Measurements from ENCODE around the gene CELF4.
A peak's percentile ranks its signal among the peaks of the same experiment; 100 is the strongest.

Gene CELF4

DNA sequence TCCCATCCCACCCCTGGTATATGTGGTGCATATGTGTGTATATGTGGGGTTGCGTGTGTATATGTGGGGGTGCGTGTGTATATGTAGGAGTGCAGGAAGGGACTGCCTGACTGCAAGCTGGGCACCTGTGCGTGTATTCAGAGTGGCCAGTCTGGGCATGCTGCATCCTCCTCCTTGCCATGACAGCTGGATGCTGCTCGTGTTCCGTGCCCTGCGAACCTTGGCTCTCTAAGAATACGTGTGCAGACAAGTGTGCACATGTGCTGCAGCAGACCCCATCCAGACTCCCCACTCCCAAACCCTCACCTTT, 222.1 kb downstream of the CELF4 start:
- DNase-seq (ENCODE audit: low spot score): no peak

GRCh38 chr18:37341473-37342086, 224.0 kb downstream of the CELF4 start:
- DNase-seq (ENCODE audit: low spot score): no peak

- no peak for DNase-seq (ENCODE audit: low spot score)
These were observed 224.6 kb downstream of the CELF4 start for GRCh38 chr18:37341016-37341415.

DNA sequence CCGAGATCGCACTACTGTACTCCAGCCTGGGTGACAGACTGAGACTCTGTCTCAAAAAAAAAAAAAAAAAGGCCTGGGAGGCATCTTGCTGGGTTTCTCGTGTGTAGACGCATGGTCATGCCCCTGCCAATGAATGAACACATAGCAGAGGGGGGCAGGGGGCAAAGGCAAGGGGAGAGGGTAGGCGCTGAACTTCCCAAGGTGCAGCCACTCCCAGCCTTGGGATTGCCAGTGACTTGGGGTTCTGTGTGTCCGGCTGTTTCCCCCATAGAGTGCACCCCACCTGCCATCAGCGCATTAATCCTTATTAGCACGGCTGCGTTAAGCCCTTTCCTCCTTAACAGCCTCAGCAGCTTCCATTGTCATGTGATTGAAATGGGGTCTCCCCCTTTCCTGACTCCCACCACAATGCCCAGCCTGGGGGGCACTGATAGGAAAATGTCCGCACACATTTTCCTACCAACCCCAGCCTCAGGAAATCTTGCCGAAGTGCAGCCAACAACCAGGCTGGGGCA, 225.8 kb downstream of the CELF4 start:
- no peak for DNase-seq (ENCODE audit: low spot score)

GRCh38 chr18:37336568-37337285, 228.9 kb downstream of the CELF4 start:
- DNase-seq (ENCODE audit: low spot score): no peak

- DNase-seq (ENCODE audit: low spot score): no peak
These were observed 230.2 kb downstream of the CELF4 start for GRCh38 chr18:37335409-37335736.

- no peak for DNase-seq (ENCODE audit: low spot score)
These were observed 230.8 kb downstream of the CELF4 start for GRCh38 chr18:37334631-37335408.

DNA sequence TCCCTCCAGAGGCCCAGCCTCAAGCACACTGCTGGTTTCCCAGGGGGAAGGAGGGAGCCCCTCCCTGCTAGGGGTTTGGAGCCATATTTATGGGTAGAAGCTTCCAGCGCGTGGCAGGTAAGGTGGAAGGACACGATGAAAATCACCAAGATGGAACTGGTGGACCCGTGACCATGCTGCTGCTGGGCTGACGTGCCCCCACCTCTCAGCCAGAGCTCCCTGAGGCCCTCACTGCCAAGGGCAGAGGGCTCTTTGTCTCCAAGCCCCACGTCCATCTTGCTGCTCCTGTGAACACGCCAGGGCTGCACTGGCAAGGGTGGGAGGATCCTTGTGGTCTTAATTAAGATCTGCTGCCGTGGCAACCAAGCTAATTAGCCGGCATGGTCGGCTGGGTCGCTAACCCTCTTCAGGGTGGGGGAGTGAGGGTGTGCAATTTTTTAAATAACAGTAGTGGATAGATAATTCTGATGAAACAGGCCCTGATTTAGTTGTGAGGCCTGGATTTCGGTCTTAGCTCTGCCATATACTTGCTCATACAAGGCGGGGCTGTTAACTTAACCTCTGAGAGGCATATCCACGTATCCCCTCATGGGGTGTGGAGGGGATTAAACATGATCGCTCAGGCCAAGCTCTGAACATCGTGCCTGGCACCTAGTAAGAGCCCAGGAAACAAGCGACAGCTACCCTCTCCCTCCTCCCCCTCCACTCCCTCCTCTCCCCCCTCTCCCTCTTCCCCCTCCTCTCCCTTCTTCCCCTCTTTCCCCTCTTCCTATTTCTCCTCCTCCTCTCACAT, 232.8 kb downstream of the CELF4 start:
- DNase-seq (ENCODE audit: low spot score): no peak

- DNase-seq (ENCODE audit: low spot score): no peak
These were observed 233.4 kb downstream of the CELF4 start for GRCh38 chr18:37332219-37332618.

DNA sequence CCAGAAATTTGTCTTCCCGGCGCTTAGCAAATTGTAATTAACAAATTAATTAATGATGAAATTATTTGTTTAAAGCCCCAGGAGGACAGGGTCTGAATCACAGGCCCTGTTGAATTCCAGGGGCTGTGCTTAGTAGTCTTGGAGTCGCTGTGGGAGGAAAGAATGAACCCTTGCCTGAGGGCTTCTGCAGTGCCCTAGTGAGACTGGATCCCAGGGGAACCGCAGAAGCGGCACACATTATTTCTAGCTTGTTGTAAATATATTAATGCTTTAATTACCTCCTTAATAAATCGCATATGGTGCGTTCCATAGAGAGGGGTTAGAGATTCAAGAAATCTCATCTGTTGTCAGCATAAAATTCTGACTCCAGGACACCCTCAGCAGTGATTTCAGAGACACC, 235.4 kb downstream of the CELF4 start:
- no peak for DNase-seq (ENCODE audit: low spot score)

GRCh38 chr18:37328946-37329719, 236.5 kb downstream of the CELF4 start:
- DNase-seq (ENCODE audit: low spot score): no peak

DNA sequence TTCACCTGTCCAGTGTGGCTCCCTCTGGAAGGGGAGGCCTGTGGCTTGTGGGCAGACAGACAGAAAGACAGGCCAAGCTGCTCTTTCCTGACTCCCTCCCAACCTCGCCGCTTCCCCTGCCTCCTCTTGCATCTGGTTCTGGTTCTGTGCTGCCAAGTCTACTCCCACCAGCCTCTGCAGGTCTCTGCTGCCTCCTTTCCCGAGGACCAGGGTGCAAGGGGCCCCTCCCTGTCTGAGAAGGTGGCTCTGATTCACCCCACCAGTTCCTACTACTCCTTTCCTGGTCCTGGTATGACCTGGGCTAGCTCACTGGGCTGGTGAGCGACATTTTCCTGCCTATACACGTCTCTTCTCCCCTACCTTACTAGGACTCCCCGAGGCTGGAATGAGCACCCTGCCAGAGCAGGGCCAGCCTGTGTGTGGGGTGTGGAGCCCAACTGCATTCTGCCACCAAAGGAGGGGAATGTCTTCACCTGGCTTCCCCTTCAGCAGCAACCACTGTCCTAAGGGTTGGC, 238.5 kb downstream of the CELF4 start:
- no peak for DNase-seq (ENCODE audit: low spot score)

DNA sequence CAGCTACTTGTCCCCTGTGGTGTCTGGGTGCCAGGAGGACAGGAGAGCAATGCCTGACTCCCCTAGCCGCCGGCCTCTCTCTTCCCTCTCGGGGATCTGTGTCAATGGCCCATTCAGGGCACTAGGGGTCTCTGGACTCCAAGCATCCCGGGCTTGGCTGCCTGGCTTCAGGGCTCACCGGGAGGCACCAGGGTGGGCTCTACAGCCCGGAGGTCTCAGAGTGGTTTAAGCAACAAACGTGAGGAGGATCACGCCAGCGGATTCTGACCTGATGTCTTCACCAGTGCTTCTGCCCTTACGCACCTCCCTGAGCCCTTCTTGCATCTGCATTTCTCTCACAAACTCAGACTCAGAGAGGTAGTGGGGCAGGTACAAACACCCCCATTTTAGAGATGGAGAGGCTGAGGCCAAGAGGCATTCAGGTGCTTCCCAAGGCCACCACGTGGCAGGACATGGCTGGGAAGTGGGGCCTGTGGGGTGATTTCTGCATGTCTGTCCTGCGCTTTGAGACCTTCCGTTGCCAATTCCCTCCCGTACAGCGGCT, 243.0 kb downstream of the CELF4 start:
- peak; percentile 36 for DNase-seq (ENCODE audit: low spot score)

DNA sequence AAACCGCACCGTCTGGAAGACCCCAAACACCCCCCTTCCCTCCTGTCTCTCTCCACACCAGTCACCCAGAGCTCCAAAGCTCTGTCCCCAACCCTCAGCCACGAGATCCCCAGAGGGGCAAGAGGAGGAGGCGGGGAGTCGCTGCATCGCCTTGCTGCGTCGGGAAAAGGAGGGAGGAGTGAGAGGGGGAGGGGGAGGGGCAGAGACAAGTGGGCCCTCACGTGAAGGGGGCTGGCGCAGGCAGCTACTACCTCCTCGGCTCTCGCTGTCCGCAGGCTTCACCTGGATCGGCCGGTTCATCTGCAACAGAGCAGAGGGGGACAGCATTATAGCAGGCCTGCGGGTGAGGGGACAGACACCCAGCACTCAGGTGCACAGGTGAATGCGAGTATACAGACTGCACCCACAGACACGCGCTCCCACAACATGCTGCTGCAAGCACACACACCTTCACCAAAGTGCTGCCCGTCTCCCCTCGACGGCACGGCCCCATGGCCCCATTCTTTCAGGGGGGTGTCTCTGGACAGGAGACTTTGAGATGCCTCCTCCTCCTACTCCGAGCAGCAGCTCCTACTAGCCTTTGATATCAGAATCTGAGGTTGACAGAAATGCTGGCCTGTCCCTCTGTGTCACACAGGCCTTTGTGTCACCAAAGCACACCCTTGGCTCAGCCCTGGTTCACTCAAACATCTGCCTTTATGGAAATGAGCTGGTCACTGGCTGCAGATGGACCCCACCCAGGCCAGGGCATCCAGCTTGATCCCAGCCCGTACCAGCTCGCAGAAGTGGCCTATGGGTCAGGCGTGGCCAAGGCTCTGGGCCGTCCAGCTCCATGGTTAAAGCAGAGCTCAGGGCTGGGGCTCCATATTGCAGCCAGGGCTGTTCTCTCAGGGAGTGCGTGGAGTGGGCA, 243.8 kb downstream of the CELF4 start:
- no peak for DNase-seq (ENCODE audit: low spot score)

DNA sequence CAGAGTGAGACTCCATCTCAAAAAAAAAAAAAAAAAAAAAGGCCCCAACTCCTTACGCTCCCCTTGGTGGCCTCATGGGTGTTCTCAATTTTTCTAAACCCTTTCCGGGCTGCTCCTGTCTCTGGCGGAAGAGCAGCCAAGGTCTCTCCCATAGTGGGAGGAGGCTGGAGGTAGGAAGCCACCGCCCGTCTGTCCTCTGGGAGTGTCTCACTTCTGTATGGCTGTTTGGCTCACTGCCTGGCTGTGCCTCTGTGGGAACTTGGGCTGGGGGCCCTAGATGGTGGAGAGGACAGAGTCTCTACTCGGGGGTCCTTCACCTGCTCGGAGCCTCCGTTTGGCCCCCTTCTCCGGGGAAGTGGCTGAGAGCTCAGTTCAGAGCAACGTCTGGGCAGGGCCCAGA, 245.3 kb downstream of the CELF4 start:
- DNase-seq (ENCODE audit: low spot score): no peak

GRCh38 chr18:37318360-37319355, 246.9 kb downstream of the CELF4 start:
- DNase-seq (ENCODE audit: low spot score): no peak

GRCh38 chr18:37317486-37317885, 248.1 kb downstream of the CELF4 start:
- DNase-seq (ENCODE audit: low spot score): no peak

GRCh38 chr18:37316468-37316867, 249.1 kb downstream of the CELF4 start:
- no peak for DNase-seq (ENCODE audit: low spot score)

- DNase-seq (ENCODE audit: low spot score): no peak
These were observed 249.7 kb downstream of the CELF4 start for GRCh38 chr18:37315935-37316334.
